ENCODE measurements around the gene ALDH1L1.

GRCh38 chr3:126076140-126076539 lies 104.2 kb downstream of the ALDH1L1 start:
- no peak for TF ChIP-seq CTCF (IDR thresholded peaks at IDR 0.05; ENCODE audit: low read length)
- TF ChIP-seq EZH2 (optimal IDR thresholded peaks at IDR 0.05; ENCODE audit: low read depth, low read length): no peak
- TF ChIP-seq EZH2phosphoT487 (IDR thresholded peaks at IDR 0.05; ENCODE audit: low read length): no peak
